ENCODE measurements around the gene PHLDB3.
"Not testable (repeated sequence)": the region's sequence is repeated elsewhere in the genome, so short reads cannot be mapped to it uniquely, and the experiment has no call there.

PHLDB3 gene

GRCh38 chr19:43552198-43552450, 47.6 kb upstream of the PHLDB3 start:
- Histone ChIP-seq H3F3A (ENCODE audit: control insufficient read depth, insufficient read depth) (no peaks in the 10 kb centered on the region), H3K4me1 (ENCODE audit: control insufficient read depth, low read length) (no peaks in the 10 kb centered on the region), H3K27me3 (ENCODE audit: control insufficient read depth, low read length) (no peaks in the 10 kb centered on the region), H3K4me2 (ENCODE audit: low read length) (no peak overlapping the region), H3K9me3 (ENCODE audit: control insufficient read depth, insufficient read depth, low read length) (no peaks in the 10 kb centered on the region), H3K4me3 (ENCODE audit: low read length) (no peak overlapping the region), H3K79me2 (ENCODE audit: control insufficient read depth, low read length) (no peaks in the 10 kb centered on the region), H3K9me2 (replicated peaks; ENCODE audit: control insufficient read depth, low read length) (no peaks in the 10 kb centered on the region), H3K27ac (ENCODE audit: low read depth, low read length) (no peak overlapping the region), H3K36me3 (ENCODE audit: control insufficient read depth, low read length) (peaks cover 43% of the 10 kb centered on the region), H4K20me1 (ENCODE audit: control insufficient read depth, insufficient read depth, low read depth, low read length) (no peaks in the 10 kb centered on the region)
- TF ChIP-seq EZH2phosphoT487 (IDR thresholded peaks at IDR 0.05; ENCODE audit: borderline replicate concordance, low read length): no peak
- TF ChIP-seq, protein P1, sequence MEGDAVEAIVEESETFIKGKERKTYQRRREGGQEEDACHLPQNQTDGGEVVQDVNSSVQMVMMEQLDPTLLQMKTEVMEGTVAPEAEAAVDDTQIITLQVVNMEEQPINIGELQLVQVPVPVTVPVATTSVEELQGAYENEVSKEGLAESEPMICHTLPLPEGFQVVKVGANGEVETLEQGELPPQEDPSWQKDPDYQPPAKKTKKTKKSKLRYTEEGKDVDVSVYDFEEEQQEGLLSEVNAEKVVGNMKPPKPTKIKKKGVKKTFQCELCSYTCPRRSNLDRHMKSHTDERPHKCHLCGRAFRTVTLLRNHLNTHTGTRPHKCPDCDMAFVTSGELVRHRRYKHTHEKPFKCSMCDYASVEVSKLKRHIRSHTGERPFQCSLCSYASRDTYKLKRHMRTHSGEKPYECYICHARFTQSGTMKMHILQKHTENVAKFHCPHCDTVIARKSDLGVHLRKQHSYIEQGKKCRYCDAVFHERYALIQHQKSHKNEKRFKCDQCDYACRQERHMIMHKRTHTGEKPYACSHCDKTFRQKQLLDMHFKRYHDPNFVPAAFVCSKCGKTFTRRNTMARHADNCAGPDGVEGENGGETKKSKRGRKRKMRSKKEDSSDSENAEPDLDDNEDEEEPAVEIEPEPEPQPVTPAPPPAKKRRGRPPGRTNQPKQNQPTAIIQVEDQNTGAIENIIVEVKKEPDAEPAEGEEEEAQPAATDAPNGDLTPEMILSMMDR (IDR thresholded peaks at IDR 0.05; ENCODE audit: low read depth, low read length, poor library complexity, severe bottlenecking): no peak

GRCh38 chr19:43551399-43552197, 47.1 kb upstream of the PHLDB3 start:
- Histone ChIP-seq H3K4me2 (ENCODE audit: low read length) (no peak overlapping the region), H3K4me1 (ENCODE audit: control insufficient read depth, low read length) (no peaks in the 10 kb centered on the region), H3K27me3 (ENCODE audit: control insufficient read depth, low read length) (no peaks in the 10 kb centered on the region), H3F3A (ENCODE audit: control insufficient read depth, insufficient read depth) (no peaks in the 10 kb centered on the region), H3K79me2 (ENCODE audit: control insufficient read depth, low read length) (no peaks in the 10 kb centered on the region), H3K4me3 (ENCODE audit: low read length) (no peak overlapping the region), H3K27ac (ENCODE audit: low read depth, low read length) (no peak overlapping the region), H3K36me3 (ENCODE audit: control insufficient read depth, low read length) (peaks cover 43% of the 10 kb centered on the region), H3K9me2 (replicated peaks; ENCODE audit: control insufficient read depth, low read length) (no peaks in the 10 kb centered on the region), H4K20me1 (ENCODE audit: control insufficient read depth, insufficient read depth, low read depth, low read length) (no peaks in the 10 kb centered on the region), H3K9me3 (ENCODE audit: control insufficient read depth, insufficient read depth, low read length) (no peaks in the 10 kb centered on the region)
- TF ChIP-seq, protein P1 (IDR thresholded peaks at IDR 0.05; ENCODE audit: low read depth, low read length, poor library complexity, severe bottlenecking): no peak
- TF ChIP-seq EZH2phosphoT487 (IDR thresholded peaks at IDR 0.05; ENCODE audit: borderline replicate concordance, low read length): no peak

- H3K27ac ChIP-seq (ENCODE audit: low read depth, low read length): no peak overlapping the region
- H4K20me1 ChIP-seq (ENCODE audit: control insufficient read depth, insufficient read depth, low read depth, low read length): no peaks in the 10 kb centered on the region
- H3K27me3 ChIP-seq (ENCODE audit: control insufficient read depth, low read length): no peaks in the 10 kb centered on the region
- no peaks in the 10 kb centered on the region for H3K9me3 ChIP-seq (ENCODE audit: control insufficient read depth, insufficient read depth, low read length)
- no peaks in the 10 kb centered on the region for H3K9me2 ChIP-seq (replicated peaks; ENCODE audit: control insufficient read depth, low read length)
- TF ChIP-seq, protein P1 (IDR thresholded peaks at IDR 0.05; ENCODE audit: low read depth, low read length, poor library complexity, severe bottlenecking): no peak
- no peak for TF ChIP-seq EZH2phosphoT487 (IDR thresholded peaks at IDR 0.05; ENCODE audit: borderline replicate concordance, low read length)
- H3K36me3 ChIP-seq (ENCODE audit: control insufficient read depth, low read length): peaks cover 31% of the 10 kb centered on the region
- no peaks in the 10 kb centered on the region for H3F3A ChIP-seq (ENCODE audit: control insufficient read depth, insufficient read depth)
- H3K79me2 ChIP-seq (ENCODE audit: control insufficient read depth, low read length): no peaks in the 10 kb centered on the region
- H3K4me2 ChIP-seq (ENCODE audit: low read length): no peak overlapping the region
- H3K4me1 ChIP-seq (ENCODE audit: control insufficient read depth, low read length): no peaks in the 10 kb centered on the region
- no peak overlapping the region for H3K4me3 ChIP-seq (ENCODE audit: low read length)
Observed at GRCh38 chr19:43548706-43549105, 44.2 kb upstream of the PHLDB3 start.

GRCh38 chr19:43547926-43548325, 43.4 kb upstream of the PHLDB3 start:
- H3K4me2 ChIP-seq (ENCODE audit: low read length); H3K79me2 ChIP-seq (ENCODE audit: control insufficient read depth, low read length); H3K4me3 ChIP-seq (ENCODE audit: low read length); H3K27ac ChIP-seq (ENCODE audit: low read depth, low read length); H3K4me1 ChIP-seq (ENCODE audit: control insufficient read depth, low read length); H3K9me2 ChIP-seq (replicated peaks; ENCODE audit: control insufficient read depth, low read length); H3K27me3 ChIP-seq (ENCODE audit: control insufficient read depth, low read length); H4K20me1 ChIP-seq (ENCODE audit: control insufficient read depth, insufficient read depth, low read depth, low read length); H3K9me3 ChIP-seq (ENCODE audit: control insufficient read depth, insufficient read depth, low read length); H3F3A ChIP-seq (ENCODE audit: control insufficient read depth, insufficient read depth): not testable (repeated sequence)
- peaks cover 31% of the 10 kb centered on the region for H3K36me3 ChIP-seq (ENCODE audit: control insufficient read depth, low read length)

Measured in DOHH2 (cell line).